Stimulated activated CD4-positive, alpha-beta T cell treated with anti-CD3 and anti-CD28 coated beads, Interleukin-2, amount 100 ng/mL, for 4 hours (primary cell): Measurements from ENCODE around the gene DNTTIP2.
A peak's percentile ranks its signal among the peaks of the same experiment; 100 is the strongest.
"Not testable (repeated sequence)": the region's sequence is repeated elsewhere in the genome, so short reads cannot be mapped to it uniquely, and the experiment has no call there.

Source experiments
- DNase-seq: peaks from one replicate; pipeline ENCODE4 v3.0.0-alpha.2; 2020; ENCODE audit warnings: low read depth

Gene DNTTIP2

GRCh38 chr1:93840956-93841482, 38.0 kb downstream of the DNTTIP2 start:
- DNase-seq: no peak

DNA sequence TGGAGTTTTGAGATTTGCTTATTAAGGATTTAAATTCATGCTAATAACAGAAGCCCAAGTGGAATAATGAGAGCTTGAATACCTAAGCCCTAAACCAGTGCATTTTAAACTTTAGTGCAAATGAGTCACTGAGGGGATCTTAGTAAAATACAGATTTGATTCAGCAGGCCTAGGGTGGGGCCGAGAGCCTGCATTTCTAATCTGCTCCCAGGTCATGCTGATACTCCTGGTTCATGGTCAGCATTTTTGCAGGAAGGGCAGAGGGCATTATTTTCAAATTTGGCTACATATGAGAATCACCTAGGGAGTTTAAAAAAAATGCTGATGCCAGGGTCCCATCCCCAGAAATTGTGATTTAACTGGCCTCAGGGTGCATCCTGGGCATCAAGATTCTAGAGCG, 39.3 kb downstream of the DNTTIP2 start:
- no peak for DNase-seq

DNA sequence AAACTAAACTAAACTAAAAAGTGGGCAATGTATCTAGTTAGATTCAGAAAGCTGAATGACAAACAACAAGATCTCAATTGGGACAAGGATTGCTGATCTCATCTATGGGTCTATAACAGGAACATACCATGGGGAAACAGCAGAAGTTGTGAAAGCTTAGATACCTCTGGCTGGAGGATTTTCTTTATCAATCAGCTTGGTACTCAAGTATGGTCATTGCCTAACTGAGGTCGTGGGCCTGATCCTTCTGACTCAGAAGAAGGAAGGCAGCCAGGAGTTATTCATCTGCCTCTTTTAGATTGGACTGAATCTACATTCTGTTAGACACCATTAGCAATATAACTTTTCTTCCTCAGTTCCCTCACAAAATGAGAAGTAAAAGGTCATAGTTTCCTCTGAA, 39.7 kb downstream of the DNTTIP2 start:
- no peak for DNase-seq

DNA sequence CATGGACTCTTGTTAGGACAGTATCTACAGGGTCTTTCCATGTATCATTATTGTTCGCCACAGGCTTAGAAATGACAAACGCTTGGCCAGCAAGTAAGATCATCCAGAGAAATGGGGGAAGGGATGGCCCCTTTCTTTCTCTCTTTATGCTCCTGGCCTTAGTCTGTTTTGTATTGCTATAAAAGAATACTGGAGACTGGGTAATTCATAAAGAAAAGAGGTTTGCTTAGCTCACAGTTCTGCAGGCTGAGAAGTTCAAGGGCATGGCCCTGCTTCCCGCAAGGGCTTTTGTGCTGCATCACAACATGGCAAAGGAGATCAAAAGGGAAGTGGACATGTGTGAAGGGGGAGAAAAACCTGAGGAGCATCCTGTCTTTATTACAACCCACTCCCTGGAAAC, 41.0 kb downstream of the DNTTIP2 start:
- no peak for DNase-seq

DNA sequence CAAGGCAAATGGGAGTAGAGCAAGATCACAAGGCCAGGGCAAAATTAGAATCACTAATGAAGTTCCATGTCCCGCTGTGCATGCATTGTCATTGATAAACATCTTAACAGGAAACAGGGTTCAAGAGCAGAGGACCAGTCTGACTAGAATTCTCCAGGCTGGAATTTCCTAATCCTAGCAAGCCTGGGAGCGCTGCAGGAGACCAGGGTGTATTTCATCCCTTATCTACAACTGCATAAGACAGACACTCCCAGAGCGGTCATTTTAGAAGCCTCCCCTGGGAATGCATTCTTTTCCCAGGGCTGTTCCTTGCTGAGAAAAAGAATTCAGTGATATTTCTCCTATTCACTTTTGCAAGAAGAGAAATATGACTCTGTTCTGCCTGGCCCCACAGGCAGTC, 45.7 kb downstream of the DNTTIP2 start:
- not testable (repeated sequence) for DNase-seq

GRCh38 chr1:93829061-93829460, 49.9 kb downstream of the DNTTIP2 start:
- DNase-seq: no peak

DNA sequence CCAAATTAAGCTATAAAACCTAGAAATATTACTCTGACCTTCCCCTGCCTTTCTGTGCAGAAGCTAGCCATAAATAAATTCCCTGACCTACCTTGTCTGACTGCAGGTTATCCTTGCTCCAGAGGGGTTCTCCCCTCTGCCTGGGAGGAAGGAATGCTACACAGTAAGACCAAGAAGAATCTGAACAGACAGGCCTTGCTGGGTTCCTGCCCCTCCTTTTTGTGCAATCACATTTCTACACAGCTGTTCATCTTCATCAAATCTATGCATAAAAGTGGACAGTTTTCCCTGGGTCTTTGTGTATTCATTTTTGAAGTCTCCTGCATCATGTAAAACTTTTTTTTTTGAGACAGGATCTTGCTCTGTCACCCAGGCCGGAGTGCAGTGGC, 50.6 kb downstream of the DNTTIP2 start:
- no peak for DNase-seq

GRCh38 chr1:93827633-93828366, 51.2 kb downstream of the DNTTIP2 start:
- DNase-seq: no peak

- DNase-seq: no peak
Measured at GRCh38 chr1:93827128-93827527, 51.9 kb downstream of the DNTTIP2 start.

- no peak for DNase-seq
Measured at GRCh38 chr1:93824834-93825233, 54.2 kb downstream of the DNTTIP2 start.

DNA sequence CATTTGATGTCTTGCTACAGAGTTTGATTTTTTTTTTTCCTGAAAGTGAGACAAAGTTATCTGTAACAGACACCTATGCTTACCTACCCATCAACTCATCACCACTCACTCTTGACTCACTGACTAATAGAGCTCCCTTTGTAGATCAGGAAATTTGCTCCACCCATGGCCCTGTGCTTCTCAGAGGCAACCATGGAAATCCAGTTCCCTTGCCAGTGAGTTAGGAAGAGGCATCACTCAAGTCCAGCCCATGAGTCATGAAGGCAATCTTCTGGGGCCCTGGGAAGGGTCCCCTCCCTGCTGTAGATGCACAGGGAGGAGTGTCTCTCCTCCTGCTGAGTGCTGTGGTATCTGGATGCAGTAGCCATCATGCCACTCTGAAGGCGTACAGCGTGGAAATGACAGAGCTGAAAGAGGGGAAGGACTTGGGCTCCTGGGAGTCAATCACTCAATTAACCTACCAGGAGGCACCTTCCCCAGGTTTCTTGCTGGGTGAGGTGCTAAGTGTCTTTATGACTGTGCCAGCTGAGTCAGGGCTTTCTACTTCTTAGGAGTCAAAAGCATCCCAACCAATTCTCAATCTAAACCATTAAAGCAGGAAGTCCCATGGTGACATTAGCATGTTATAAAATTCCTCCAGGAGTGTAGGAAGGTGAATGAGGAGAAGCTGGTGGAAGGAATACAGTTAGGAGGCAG, 56.1 kb downstream of the DNTTIP2 start:
- no peak for DNase-seq

DNA sequence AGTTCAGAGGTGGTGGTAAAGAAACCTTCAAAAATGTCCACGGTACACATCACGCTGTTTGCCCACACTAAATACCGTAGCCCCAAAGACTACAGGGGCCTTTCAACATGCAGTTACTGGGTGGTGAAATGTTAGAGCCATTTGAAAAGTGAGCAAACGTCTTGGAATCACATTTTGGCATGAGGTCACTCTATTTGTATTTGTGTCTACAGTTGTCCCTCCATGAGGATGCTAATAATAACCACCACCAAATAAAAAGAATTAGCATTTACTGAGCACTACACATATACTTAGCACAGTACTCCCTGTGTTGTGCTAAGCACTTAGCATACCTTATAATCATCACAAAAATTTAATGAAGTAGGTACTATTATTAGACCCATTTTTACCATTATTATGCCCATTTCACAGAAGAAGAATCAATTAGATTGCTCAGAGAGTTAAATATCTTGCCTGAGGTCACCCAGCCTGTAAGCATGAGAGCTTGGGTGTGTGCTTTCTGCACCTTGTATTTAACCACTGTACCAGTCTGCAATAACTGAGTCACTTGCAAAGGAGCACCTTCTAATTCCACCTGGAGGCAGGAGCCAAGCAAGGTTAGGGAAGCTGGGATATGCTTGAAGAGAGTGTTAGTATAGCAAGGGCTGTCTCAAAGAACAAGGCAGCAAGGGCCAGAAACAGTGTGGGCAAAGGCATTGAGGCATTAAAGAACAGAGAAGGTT, 57.4 kb downstream of the DNTTIP2 start:
- DNase-seq: no peak

DNA sequence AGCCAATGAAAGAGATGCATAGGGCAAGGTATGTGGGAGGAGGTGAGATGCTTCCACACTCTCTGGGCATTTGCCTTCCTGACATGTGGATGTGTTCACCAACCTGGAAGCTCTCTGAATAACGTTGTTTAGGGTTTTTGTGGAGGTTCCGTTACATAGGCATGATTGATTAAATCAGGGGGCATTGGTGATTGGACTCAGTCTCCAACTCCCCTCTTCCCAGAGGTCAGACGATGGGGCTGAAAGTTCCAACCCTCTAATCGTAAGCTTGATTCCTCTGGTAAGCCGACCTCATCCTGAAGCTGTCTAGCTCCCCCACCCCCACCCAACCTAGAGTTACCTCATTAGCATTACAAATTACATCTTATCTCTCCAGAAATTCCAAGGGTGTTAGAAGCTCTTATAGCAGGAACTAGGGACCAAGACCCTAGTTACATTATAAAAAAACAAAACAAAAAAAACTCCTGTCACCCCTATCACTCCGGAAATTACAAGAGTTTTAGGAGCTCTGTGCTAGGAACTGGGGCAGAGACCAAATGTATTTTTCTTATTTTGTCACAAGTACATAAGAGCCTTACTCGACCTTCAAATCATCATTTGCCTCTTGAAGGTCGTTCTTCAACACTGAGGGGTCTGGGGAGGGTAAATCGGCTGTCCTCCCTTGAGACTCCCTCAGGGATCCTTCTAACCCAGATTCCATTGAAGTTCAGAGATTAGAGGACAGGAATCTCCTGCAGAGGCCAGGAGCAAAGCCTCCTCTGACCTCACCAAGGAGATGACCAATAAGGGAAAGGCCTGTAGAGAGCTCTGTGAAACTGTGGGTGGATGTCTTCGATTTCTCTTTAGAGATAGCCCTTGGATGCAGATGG, 58.2 kb downstream of the DNTTIP2 start:
- no peak for DNase-seq

DNA sequence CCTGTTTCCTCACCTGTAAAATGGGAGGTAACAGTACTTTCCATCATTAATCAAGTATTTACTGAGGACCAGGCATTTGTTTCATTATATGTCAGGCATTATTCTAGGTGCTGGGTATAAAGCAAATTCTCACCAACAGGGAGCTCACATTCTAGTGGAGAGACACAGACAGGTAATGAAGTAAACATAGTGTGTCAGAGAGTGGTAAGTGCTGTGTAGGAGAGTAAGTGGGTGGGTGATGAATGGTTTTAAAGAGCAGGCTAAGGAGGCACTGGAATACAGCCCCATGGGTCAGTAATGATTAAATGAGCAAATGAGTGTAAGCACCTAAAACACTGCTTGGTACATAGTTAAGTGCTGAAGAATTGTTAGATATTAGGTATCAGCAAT, 60.4 kb downstream of the DNTTIP2 start:
- no peak for DNase-seq

DNA sequence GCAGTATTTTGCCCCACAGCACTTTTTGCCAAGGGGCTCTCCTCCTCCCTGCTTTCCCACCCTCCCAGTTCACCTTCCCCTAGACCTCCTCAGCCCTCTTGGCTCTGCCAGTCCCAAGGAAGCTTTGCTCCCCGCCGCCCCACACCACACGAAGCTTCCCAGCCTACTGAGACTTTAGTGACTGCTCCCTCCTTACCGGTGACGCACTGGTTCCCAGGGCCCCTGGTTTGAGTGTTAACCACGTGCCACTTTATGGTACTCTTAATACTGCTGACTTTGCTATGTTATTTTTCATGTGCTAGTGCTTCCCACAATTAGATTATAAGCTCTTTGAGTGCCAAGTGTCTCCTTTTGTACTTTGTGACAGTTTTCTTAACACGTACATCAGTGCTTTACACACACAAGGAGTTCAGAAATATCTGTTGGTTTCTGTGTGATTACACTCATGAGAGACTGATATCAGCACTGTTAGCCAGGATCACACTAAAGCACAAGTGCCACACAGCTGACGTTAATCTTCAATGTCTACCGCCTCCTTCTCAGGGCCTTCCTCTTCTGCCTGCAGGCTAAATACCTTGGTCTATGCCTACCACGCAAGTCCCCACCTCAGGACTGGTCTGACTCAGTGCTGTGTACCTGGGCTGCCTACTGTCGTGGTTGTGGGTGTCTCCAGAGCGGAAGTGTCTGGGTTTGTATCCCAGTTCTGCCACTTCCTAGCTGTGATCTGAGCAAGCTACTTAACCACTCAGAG, 61.0 kb downstream of the DNTTIP2 start:
- peak; percentile 6 for DNase-seq

GRCh38 chr1:93816970-93817678, 61.9 kb downstream of the DNTTIP2 start:
- DNase-seq: no peak
